Spinal cord (tissue), 10 donors: Measurements from ENCODE around the gene GALNT16. TPM values are rescaled to one million over a fixed set of nuclear protein-coding genes. Genes with fewer than 3 reads are reported as not detected.

Experiments
- DNase-seq, 6 donors: peaks; one replicate each; pipeline versions ENCODE4 v3.0.0 to v3.0.0-alpha.2; 2013 to 2015; ENCODE audit warnings: low spot score in 6 of 6, low read depth in 4 of 6
- H3K27ac ChIP-seq: one replicate; pipeline ENCODE4 v1.5.1; 2013; ENCODE audit warnings: low read depth, low read length, control low read depth
- H3K27me3 ChIP-seq: one replicate; pipeline ENCODE4 v1.6.1; 2013; ENCODE audit warnings: low read length; ENCODE audit not compliant: control insufficient read depth, insufficient read depth
- H3K36me3 ChIP-seq: one replicate; pipeline ENCODE4 v1.6.1; 2013; ENCODE audit warnings: low read length; ENCODE audit not compliant: control insufficient read depth, insufficient read depth
- H3K4me1 ChIP-seq: one replicate; pipeline ENCODE4 v1.6.1; 2013; ENCODE audit warnings: low read length; ENCODE audit not compliant: control insufficient read depth, insufficient read depth
- H3K4me3 ChIP-seq: one replicate; pipeline ENCODE4 v1.5.1; 2013; ENCODE audit warnings: low read depth, low read length, control low read depth
- H3K9me3 ChIP-seq: one replicate; pipeline ENCODE4 v1.6.1; 2013; ENCODE audit warnings: low read length; ENCODE audit not compliant: control insufficient read depth, insufficient read depth
- WGBS: methylation state at CpG from one replicate; pipeline ENCODE4 v1.1.5; 2013; ENCODE audit warnings: missing lambda C conversion rate; ENCODE audit not compliant: insufficient coverage; 5-methylcytosine and 5-hydroxymethylcytosine counted together
- polyA plus RNA-seq, 2 donors: library from polyadenylated mRNA; unstranded; fragments of 120-200 nt; gene quantifications; one replicate each; pipeline ENCODE4 v1.2.1, GENCODE V29; 2013; ENCODE audit not compliant: insufficient read length in 2 of 2
- total RNA-seq, 2 donors: library from RNA; depleted of rRNA in 1 of 2; stranded (reverse); fragments of 120-200 nt in 1 of 2; fragments of >200 nt in 1 of 2; gene quantifications; one replicate each; pipeline versions ENCODE4 v1.2.3 to v1.2.4, GENCODE V29; 2013 to 2014
- donor health status: healthy.

Gene GALNT16
- total and polyA plus RNA-seq, 4 donors, result 9.5 to 60.2 (median 31.5) TPM

GRCh38 chr14:69354383-69355153, 94.6 kb downstream of the GALNT16 start:
- Histone ChIP-seq H3K27ac (no peak overlapping the region), H3K27me3 (no peaks in the 10 kb centered on the region), H3K4me3 (no peak overlapping the region), H3K36me3 (peaks cover 40% of the 10 kb centered on the region), H3K4me1 (peaks cover 15% of the 10 kb centered on the region), H3K9me3 (no peaks in the 10 kb centered on the region)
- peak in 2 of 6 donors; percentile 38 to 61 for DNase-seq
- WGBS, result 74% methylated on average over 11 of the region's 11 CpGs

GRCh38 chr14:69355154-69355597, 95.2 kb downstream of the GALNT16 start:
- no peak for DNase-seq
- no peak overlapping the region for H3K4me3 ChIP-seq
- H3K27me3 ChIP-seq, result no peaks in the 10 kb centered on the region
- no peak overlapping the region for H3K27ac ChIP-seq
- H3K9me3 ChIP-seq, result no peaks in the 10 kb centered on the region
- peaks cover 38% of the 10 kb centered on the region for H3K36me3 ChIP-seq
- WGBS, result 86% methylated on average over 6 of the region's 6 CpGs
- H3K4me1 ChIP-seq, result peaks cover 15% of the 10 kb centered on the region

- no peak for DNase-seq
Observed at GRCh38 chr14:69355607-69356281, 95.8 kb downstream of the GALNT16 start.

GRCh38 chr14:69356903-69357543, 97.1 kb downstream of the GALNT16 start:
- H3K4me3 ChIP-seq, result no peak overlapping the region
- H3K27me3 ChIP-seq, result no peaks in the 10 kb centered on the region
- no peak overlapping the region for H3K27ac ChIP-seq
- DNase-seq, result no peak
- peaks cover 23% of the 10 kb centered on the region for H3K36me3 ChIP-seq
- H3K4me1 ChIP-seq, result peaks cover 19% of the 10 kb centered on the region
- H3K9me3 ChIP-seq, result no peaks in the 10 kb centered on the region
- 70% methylated on average over 5 of the region's 7 CpGs for WGBS

More at GRCh38 chr14:69355607-69356281, 95.8 kb downstream of the GALNT16 start:
- Histone ChIP-seq H3K4me3 (no peak overlapping the region), H3K36me3 (peaks cover 33% of the 10 kb centered on the region), H3K9me3 (no peaks in the 10 kb centered on the region), H3K27ac (no peak overlapping the region), H3K4me1 (peaks cover 17% of the 10 kb centered on the region), H3K27me3 (no peaks in the 10 kb centered on the region)
- 87% methylated on average over 5 of the region's 6 CpGs for WGBS

GRCh38 chr14:69357544-69358200, 97.7 kb downstream of the GALNT16 start:
- DNase-seq, result no peak
- Histone ChIP-seq H3K27me3 (no peaks in the 10 kb centered on the region), H3K4me3 (no peak overlapping the region), H3K9me3 (no peaks in the 10 kb centered on the region), H3K36me3 (peaks cover 17% of the 10 kb centered on the region), H3K4me1 (peaks cover 19% of the 10 kb centered on the region), H3K27ac (no peak overlapping the region)
- 79% methylated on average over 6 of the region's 7 CpGs for WGBS

- DNase-seq, result no peak
- WGBS, result 74% methylated on average over 11 of the region's 12 CpGs
- peaks cover 24% of the 10 kb centered on the region for H3K4me1 ChIP-seq
- no peaks in the 10 kb centered on the region for H3K9me3 ChIP-seq
- H3K27ac ChIP-seq, result no peak overlapping the region
- peaks cover 11% of the 10 kb centered on the region for H3K36me3 ChIP-seq
- no peak overlapping the region for H3K4me3 ChIP-seq
- no peaks in the 10 kb centered on the region for H3K27me3 ChIP-seq
Observed at GRCh38 chr14:69358233-69358963, 98.4 kb downstream of the GALNT16 start.

- Histone ChIP-seq H3K36me3 (peaks cover 6% of the 10 kb centered on the region), H3K27ac (no peak overlapping the region), H3K9me3 (no peaks in the 10 kb centered on the region), H3K27me3 (no peaks in the 10 kb centered on the region), H3K4me3 (no peak overlapping the region), H3K4me1 (peaks cover 23% of the 10 kb centered on the region)
- 85% methylated on average over 2 of the region's 3 CpGs for WGBS
- no peak for DNase-seq
Observed at GRCh38 chr14:69358966-69359365, 99.0 kb downstream of the GALNT16 start.

- peak in 2 of 6 donors; percentile 13 to 46 for DNase-seq
- Histone ChIP-seq H3K4me3 (no peak overlapping the region), H3K4me1 (peaks cover 10% of the 10 kb centered on the region), H3K9me3 (no peaks in the 10 kb centered on the region), H3K36me3 (no peaks in the 10 kb centered on the region), H3K27me3 (no peaks in the 10 kb centered on the region), H3K27ac (no peak overlapping the region)
- WGBS, result 53% methylated on average over 6 of the region's 7 CpGs
Observed at GRCh38 chr14:69360438-69361108, 100.6 kb downstream of the GALNT16 start.
